Ascending aorta (tissue), 2 donors: ENCODE results near the gene CRB2. TPM values are rescaled to one million over a fixed set of nuclear protein-coding genes. Genes with fewer than 3 reads are reported as not detected.

Source experiments
- DNase-seq, 2 donors: peaks; one replicate each; pipeline ENCODE4 v3.0.0-alpha.2; 2019; ENCODE audit warnings: low spot score in 2 of 2
- H3K27ac ChIP-seq, 2 donors: fragments of 200-600 bp; sonication (generic); one replicate each; pipeline ENCODE4 v1.5.1; 2016 to 2017; ENCODE audit warnings: mild to moderate bottlenecking in 1 of 2
- H3K27me3 ChIP-seq: fragments of 200-600 bp; sonication (generic); one replicate; pipeline ENCODE4 v1.5.1; 2017
- H3K36me3 ChIP-seq, 2 donors: fragments of 200-600 bp; sonication (generic); one replicate each; pipeline ENCODE4 v1.5.1; 2016
- H3K4me1 ChIP-seq, 2 donors: fragments of 200-600 bp; sonication (generic); one replicate each; pipeline ENCODE4 v1.5.1; 2016 to 2017; ENCODE audit warnings: mild to moderate bottlenecking in 1 of 2
- H3K4me3 ChIP-seq, 2 donors: fragments of 200-600 bp; sonication (generic); one replicate each; pipeline ENCODE4 v1.5.1; 2016 to 2017; ENCODE audit warnings: mild to moderate bottlenecking in 1 of 2
- H3K9me3 ChIP-seq, 2 donors: fragments of 200-600 bp; sonication (generic); one replicate each; pipeline ENCODE4 v1.5.1; 2016
- CTCF ChIP-seq, 3 experiments: fragments of 200-600 bp in 2 of 3; fragments of 450-650 bp in 1 of 3; sonication (generic) in 2 of 3; IDR thresholded peaks; one replicate each; pipeline ENCODE4 v1.5.1; 2016 to 2019; ENCODE audit warnings: antibody characterized with exemption in 3 of 3, mild to moderate bottlenecking in 1 of 3, moderate library complexity in 1 of 3
- intact Hi-C: fragments of 100-400 bp; cut with DNase I; formaldehyde crosslinking; loops from one replicate; pipeline ENCODE4 v1.15.1; 2023
- total RNA-seq: library from RNA; depleted of rRNA; stranded (reverse); fragments of >200 nt; gene quantifications from one replicate; pipeline ENCODE4 v1.1.0, GENCODE V29; 2016

The CRB2 gene
- total RNA-seq, 1 donor from 2014 or later, result not detected

DNA sequence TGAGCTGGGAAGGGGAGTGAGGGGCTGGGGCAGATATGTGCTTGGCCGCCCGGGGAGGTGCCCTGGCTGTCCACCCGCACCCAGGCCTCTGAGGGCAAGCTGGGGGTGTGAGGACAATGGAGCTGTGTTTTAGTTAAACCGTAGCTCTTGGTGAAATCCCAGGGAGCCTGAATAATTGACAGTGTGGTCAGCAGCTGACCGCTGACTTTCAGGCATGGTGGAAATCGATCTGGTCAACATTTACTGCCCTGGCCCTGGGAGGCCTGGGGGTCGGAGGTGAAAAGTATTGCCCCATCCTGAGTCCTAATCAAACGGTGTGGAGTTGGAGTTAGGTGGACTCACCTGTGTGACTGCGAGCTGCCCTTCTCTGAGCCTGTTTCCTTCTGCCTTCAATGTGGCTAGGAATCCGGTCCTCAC is 31.2 kb upstream of the CRB2 start:
- Histone ChIP-seq H3K36me3 (no peaks in the 10 kb centered on the region), H3K4me3 (no peak overlapping the region), H3K27me3 (no peaks in the 10 kb centered on the region), H3K9me3 (no peaks in the 10 kb centered on the region), H3K4me1 (no peaks in the 10 kb centered on the region), H3K27ac (no peak overlapping the region)
- intact Hi-C loops, result no loop called here
- DNase-seq, result no peak
- TF ChIP-seq CTCF (IDR thresholded peaks at IDR 0.05), result no peak

DNA sequence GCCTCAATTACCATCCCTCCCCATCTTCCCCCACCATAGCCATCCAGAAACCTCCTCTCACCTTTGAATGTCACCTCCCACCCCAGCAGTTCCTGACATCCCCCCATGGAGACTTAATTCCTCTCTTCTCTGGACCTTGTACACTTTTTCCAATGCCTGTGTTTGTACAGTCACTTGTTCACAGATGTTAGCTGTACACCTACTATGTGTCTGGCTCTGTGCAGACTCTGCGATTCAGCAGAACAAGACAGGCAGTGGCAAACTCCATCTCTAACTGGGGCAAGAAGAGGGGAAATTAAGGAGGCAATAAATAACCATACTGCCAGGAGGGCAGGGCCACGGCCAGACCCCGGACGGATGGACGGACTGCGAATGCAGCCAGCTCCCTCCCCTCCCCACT is 29.8 kb upstream of the CRB2 start:
- Histone ChIP-seq H3K4me3 (no peak overlapping the region), H3K4me1 (no peaks in the 10 kb centered on the region), H3K27me3 (no peaks in the 10 kb centered on the region), H3K9me3 (no peaks in the 10 kb centered on the region), H3K27ac (no peak overlapping the region), H3K36me3 (no peaks in the 10 kb centered on the region)
- DNase-seq, result no peak
- no peak for TF ChIP-seq CTCF (IDR thresholded peaks at IDR 0.05)
- intact Hi-C loops, result no loop called here

GRCh38 chr9:123326662-123327093 is 29.3 kb upstream of the CRB2 start:
- H3K4me3 ChIP-seq, result no peak overlapping the region

DNA sequence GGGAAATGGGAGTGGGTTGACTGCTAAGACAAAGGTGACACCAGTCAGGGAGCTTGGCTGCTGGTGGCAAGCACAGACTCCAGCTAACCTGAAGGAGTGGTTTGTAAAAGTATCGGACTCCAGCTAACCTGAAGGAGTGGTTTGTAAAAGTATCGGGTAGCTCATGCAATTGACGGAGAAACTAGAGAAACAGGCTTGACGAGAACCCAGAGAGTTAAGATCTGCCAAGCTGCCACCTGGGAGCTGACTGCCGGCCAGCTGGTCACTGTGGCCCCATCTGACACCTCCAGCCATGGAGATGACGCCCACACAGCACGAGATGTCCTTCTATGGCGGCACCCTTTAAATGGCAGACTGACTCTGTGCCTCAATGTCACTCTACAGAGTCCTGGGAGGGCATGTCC is 28.3 kb upstream of the CRB2 start:
- Histone ChIP-seq H3K4me1 (no peaks in the 10 kb centered on the region), H3K9me3 (no peaks in the 10 kb centered on the region), H3K27ac (no peak overlapping the region), H3K27me3 (no peaks in the 10 kb centered on the region), H3K4me3 (no peak overlapping the region), H3K36me3 (no peaks in the 10 kb centered on the region)
- DNase-seq, result no peak
- no peak for TF ChIP-seq CTCF (IDR thresholded peaks at IDR 0.05)
- intact Hi-C loops, result no loop called here

More at GRCh38 chr9:123326662-123327093, 29.3 kb upstream of the CRB2 start:
- no peaks in the 10 kb centered on the region for H3K36me3 ChIP-seq
- intact Hi-C loops, result no loop called here
- no peaks in the 10 kb centered on the region for H3K9me3 ChIP-seq
- no peak for TF ChIP-seq CTCF (IDR thresholded peaks at IDR 0.05)
- H3K4me1 ChIP-seq, result no peaks in the 10 kb centered on the region
- H3K27me3 ChIP-seq, result no peaks in the 10 kb centered on the region
- no peak for DNase-seq
- H3K27ac ChIP-seq, result no peak overlapping the region

DNA sequence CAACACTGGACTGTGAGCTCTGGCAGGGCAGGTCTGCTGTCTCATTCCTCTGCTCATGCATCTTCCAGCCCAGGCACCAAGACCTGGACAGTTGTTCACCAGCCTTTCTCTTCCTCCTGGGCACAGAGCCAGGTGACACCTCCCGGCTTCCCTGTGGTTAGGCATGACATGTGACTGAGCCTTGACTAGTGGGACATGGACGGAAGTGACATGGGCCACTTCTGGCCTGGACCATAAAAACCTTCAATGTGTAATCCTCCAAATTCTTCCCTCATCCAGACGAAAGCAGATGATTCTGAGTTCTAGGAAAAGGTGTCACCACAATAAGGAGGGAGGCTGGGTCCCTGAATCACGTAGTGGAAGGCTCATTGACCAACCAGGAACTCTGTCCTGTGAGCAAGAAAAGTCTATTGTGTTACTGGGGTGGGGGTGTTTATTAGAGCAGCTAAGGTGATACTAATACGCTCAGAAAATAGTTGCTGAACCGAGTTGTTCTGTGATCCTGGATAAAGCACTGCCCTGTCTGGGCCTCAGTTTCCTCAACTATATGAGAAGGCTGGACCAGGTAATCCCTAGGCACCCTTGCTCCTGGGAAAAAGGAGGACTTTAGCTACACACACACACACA is 26.6 kb upstream of the CRB2 start:
- no peaks in the 10 kb centered on the region for H3K27me3 ChIP-seq
- H3K36me3 ChIP-seq, result no peaks in the 10 kb centered on the region
- no peaks in the 10 kb centered on the region for H3K4me1 ChIP-seq
- H3K9me3 ChIP-seq, result no peaks in the 10 kb centered on the region
- no peak for DNase-seq
- no peak for TF ChIP-seq CTCF (IDR thresholded peaks at IDR 0.05)
- H3K4me3 ChIP-seq, result no peak overlapping the region
- intact Hi-C loops, result no loop called here
- no peak overlapping the region for H3K27ac ChIP-seq
